Fibroblast of skin of back (primary cell): ENCODE data around the gene PDHA2. TPM values are rescaled to one million over a fixed set of nuclear protein-coding genes. Genes with fewer than 3 reads are reported as not detected.
A peak's percentile ranks its signal among the peaks of the same experiment; 100 is the strongest.
"Not testable (repeated sequence)": the region's sequence is repeated elsewhere in the genome, so short reads cannot be mapped to it uniquely, and the experiment has no call there.

ENCODE experiments used
- DNase-seq: peaks from one replicate; pipeline ENCODE4 v3.0.0-alpha.2; 2013
- polyA plus RNA-seq, 2 experiments: library from polyadenylated mRNA; unstranded; fragments of 120-200 nt; gene quantifications; one replicate each; pipeline ENCODE4 v1.2.1, GENCODE V29; 2013; ENCODE audit not compliant: insufficient read length in 2 of 2

PDHA2 gene
- polyA plus RNA-seq (2013, experiment 1 of 2; ENCODE audit: insufficient read length): not detected
- polyA plus RNA-seq (2013, experiment 2 of 2; ENCODE audit: insufficient read length): not detected

DNA sequence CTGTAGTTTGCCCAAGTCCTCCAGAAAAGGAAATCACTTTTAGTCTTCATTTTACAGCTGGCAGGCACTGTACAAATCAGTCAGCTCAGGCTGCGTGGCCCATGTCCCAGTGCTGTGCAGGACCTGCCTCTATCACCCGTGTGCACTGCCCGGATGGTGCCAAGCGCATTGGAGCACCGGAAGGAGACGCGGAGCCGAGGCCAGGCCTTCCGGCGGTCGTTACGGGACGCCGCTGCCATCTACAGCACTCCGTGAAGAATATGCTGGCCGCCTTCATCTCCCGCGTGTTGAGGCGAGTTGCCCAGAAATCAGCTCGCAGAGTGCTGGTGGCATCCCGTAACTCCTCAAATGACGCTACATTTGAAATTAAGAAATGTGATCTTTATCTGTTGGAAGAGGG, at the start of gene PDHA2:
PDHA2 (plus strand) TSS at position 203 of the 400 bp plus-strand sequence; CDS start at position 261, 58 bp downstream.
- no peak for DNase-seq

DNA sequence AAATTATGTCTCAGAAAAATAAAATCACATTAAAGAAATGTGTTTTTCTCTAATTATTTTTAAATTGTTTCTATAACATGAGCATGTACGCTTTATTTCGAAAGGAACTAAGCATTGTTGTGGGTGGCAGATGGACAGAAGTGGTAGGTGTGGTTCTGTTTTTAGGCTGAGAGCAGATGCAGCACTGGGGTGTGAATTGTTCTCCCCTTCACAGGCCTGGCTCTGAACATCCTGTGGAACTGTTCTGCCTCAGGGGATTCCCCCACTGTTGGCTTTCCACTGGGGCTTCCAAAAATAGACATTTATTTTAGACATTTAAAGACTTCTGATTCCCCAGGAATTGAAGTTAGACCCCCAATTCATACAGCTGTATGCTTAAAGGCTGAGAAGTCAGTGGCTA, 41.9 kb upstream of the PDHA2 start:
- no peak for DNase-seq

- DNase-seq: no peak
Measured at GRCh38 chr4:95798727-95799126, 41.2 kb upstream of the PDHA2 start.

DNA sequence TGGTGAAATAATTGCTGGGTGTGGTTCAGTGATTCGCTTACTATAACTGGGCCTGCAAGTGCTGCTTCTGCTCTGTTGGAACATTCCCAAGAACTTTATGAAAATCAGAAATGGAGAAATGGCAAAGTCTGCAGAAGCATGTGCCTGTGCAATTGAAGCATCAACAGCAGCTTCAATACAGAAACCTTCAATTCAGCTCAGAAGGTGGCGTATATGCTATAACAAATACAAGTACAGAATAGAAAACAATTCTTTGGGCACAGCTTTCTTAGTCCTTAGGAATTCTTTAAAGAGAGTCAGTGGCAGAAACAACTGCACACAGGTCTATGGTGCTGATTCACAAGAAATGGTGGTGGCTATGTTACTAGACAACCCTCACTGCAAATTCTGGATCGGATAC, 18.0 kb upstream of the PDHA2 start:
- no peak for DNase-seq

- DNase-seq: no peak
Measured at GRCh38 chr4:95825546-95825945, 14.3 kb upstream of the PDHA2 start.

DNA sequence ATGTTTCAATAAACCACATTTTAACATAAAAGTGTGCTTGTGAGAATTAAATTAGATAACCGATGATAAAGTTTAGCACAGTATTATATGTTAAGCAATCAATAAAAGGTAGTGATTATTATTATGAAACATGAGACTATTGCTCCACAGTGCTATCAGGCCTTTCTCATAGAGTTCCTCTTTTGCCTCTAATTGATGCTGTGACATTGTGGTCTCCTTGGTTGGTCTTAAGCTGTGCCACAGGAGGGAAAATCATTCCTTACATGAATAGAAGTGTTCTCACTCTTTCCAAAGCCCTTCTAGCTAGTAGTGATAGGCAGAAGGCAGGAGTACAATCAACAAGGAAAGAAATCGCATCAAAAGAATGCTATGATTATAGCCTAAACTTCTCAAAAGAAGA, 9.2 kb upstream of the PDHA2 start:
- no peak for DNase-seq

DNA sequence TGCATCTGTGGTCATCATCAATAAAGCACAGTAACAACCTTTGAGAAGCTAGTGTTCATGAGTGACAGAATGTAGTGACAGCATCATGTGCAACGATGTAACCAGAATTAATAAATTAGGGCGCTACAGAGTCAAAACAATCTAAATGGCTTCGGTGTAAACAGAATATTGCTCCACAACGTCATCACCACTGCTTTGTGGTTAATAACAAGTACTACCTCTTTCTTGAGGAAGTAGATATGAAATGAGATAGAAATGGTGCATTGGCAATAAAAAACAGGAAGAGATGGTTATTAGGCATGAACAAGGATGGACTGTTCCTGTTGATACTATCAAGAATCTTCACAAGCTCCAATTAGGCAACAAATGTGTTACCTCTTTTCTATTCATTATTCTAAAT, 8.7 kb upstream of the PDHA2 start:
- no peak for DNase-seq

DNA sequence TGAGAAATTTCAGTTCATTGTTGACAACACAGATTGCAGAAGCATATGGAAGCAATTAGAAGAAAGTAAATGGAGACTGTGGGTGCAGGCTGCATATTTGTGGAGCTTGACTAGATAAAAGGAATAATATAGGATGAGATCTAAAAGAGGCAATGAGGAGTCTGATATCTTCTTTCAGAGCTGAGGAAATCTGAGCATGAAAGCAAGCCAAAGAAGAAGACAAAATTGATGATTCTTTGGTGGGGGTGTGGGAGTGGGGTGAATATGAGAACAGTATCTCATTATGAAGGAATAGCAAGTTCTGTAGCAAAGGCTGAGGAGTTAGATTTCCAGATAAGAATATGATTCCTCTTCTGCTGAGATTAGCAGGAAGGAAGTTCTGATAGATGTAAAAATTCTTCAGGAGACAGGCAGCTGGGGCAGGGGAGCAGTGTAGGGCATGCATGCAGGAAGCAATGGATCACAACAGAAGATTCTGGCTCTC, 6.1 kb upstream of the PDHA2 start:
- DNase-seq: no peak

GRCh38 chr4:95835672-95836071, 4.2 kb upstream of the PDHA2 start:
- DNase-seq: no peak

DNA sequence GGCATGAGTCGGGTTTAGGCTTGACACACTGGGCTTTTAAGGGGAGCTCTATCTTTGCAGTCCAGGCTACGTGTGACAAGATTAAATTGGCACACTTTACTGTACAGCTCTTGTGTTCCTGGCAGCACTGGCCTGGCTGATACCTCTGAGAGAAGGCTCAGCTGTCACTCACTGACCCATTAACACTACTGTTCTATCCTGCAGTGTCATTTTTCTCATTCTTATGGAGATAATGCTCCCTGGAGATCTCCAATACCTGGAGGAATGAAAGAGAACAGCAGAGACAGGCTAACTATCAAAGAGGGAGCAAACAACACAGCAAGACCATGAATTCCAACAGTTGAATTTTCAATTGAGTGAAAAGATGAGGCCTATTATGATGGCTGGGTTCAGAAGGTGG, 1.7 kb upstream of the PDHA2 start:
- no peak for DNase-seq

GRCh38 chr4:95847908-95848460, 8.1 kb downstream of the PDHA2 start:
- no peak for DNase-seq

GRCh38 chr4:95850161-95850560, 10.3 kb downstream of the PDHA2 start:
- no peak for DNase-seq

- peak; percentile 6 for DNase-seq
Measured at GRCh38 chr4:95857761-95858160, 17.9 kb downstream of the PDHA2 start.

- peak; percentile 0 for DNase-seq
Measured at GRCh38 chr4:95867919-95868318, 28.0 kb downstream of the PDHA2 start.

DNA sequence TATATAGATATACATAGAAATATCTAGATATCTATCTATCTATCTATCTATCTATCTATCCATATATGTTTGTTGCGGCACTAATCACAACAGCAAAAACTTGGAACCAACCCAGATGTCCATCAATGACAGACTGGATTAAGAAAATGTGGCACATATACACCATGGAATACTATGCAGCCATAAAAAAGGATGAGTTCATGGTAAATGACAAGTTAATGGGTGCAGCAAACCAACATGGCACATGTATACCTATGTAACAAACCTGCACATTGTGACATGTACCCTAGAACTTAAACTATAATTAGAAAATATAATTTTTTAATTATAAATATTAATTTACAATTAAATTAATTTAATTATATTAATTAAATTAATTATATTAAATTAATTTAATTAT, 29.5 kb downstream of the PDHA2 start:
- DNase-seq: not testable (repeated sequence)

- DNase-seq: no peak
Measured at GRCh38 chr4:95869961-95870500, 30.1 kb downstream of the PDHA2 start.

DNA sequence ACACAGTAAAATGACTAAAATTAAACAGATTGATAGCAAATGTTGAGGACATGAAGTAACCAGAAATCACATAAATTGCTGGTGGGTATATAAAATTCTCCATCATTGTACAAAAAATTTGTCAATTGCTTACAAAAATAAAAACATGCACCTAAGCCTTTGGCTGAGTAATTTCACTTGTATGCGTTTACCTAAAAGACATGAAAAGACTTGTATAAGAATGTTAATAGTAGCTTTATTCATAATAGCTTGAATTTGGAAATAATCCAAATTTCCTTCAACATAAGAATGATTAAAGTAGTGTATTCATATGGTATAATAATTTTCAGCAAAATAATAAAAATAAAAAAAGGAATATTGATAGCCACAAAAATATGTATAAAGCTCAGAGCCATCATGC, 37.7 kb downstream of the PDHA2 start:
- DNase-seq: no peak

- DNase-seq: no peak
Measured at GRCh38 chr4:95887551-95887950, 47.7 kb downstream of the PDHA2 start.

GRCh38 chr4:95889662-95890061, 49.8 kb downstream of the PDHA2 start:
- DNase-seq: no peak
